ENCODE measurements around the gene DCLK1.

- no peak for TF ChIP-seq CTCF (IDR thresholded peaks at IDR 0.05)
- TF ChIP-seq POLR2A (IDR thresholded peaks at IDR 0.05): no peak
Measured at GRCh38 chr13:35841060-35841521, 290.1 kb downstream of the DCLK1 start.

Measured in body of pancreas (tissue), 4 donors.